ENCODE results near the gene PUS7L. TPM values are rescaled to one million over a fixed set of nuclear protein-coding genes. Genes with fewer than 3 reads are reported as not detected.

PUS7L gene
- total RNA-seq, 1 experiment from 2014 or later, result 11.4 TPM

DNA sequence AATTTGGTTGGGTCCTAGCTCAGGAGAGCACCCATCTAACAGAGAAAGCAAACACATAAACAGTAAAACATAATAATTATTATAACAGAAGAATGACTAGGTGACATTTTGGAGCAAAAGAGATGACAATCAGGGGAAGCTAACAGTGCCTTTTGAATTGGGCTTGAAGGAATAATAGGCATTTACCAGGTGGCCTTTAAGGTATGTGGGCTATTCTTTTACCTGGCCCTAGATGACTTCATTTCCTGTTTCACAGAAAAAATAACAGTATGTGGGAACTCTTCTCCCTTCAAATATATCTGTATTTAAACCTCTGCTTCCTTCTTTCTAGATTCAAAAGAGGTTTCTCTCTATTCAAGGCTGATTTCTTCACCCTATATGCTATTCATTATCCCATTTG lies 4.0 kb upstream of the PUS7L start:
- Histone ChIP-seq H3K27me3 (ENCODE audit: control insufficient read depth, insufficient read depth, low read length) (no peaks in the 10 kb centered on the region), H3K27ac (ENCODE audit: low read length) (no peak overlapping the region), H3K4me1 (ENCODE audit: control insufficient read depth, insufficient read depth, low read length) (peaks cover 8% of the 10 kb centered on the region), H3K9me3 (ENCODE audit: control insufficient read depth, insufficient read depth, low read depth, low read length) (no peaks in the 10 kb centered on the region), H3K4me3 (ENCODE audit: low read depth in 2 of 2, low read length in 2 of 2) (no peak overlapping the region), H3K36me3 (ENCODE audit: control insufficient read depth, insufficient read depth, low read length) (no peaks in the 10 kb centered on the region)
- ATAC-seq (no peak), DNase-seq (ENCODE audit: low read depth, low spot score) (no peak)
- no peak for TF ChIP-seq SIN3A (IDR thresholded peaks at IDR 0.05; ENCODE audit: borderline replicate concordance, insufficient read depth, low read depth, low read length)
- TF ChIP-seq TCF7L2 (IDR thresholded peaks at IDR 0.05; ENCODE audit: low read depth, low read length), result no peak
- no peak for TF ChIP-seq CTCF (IDR thresholded peaks at IDR 0.05)
- no peak for TF ChIP-seq REST (IDR thresholded peaks at IDR 0.05; ENCODE audit: insufficient read depth in 1 of 2, low read depth in 2 of 2, low read length in 1 of 2)
- no peak for TF ChIP-seq POLR2AphosphoS5 (IDR thresholded peaks at IDR 0.05; ENCODE audit: low read depth, low read length)
- intact Hi-C loops (cut with micrococcal nuclease; ENCODE audit: unreplicated experiment), result no loop called here
- POLR2A ChIA-PET, result no interaction called here
- no TSS peak for BruUV-seq (replicated peaks)
- in situ Hi-C loops (cut with HindIII; ENCODE audit: low pct_unique_long_range_greater_than_20kb, low sequenced_read_pairs), result loop anchor here (10.0 kb wide), 1 partner anchor 122 kb away; no protein-coding TSS in a partner anchor
- CTCF ChIA-PET, result no interaction called here

- no peak overlapping the region for H3K4me3 ChIP-seq (ENCODE audit: low read depth in 2 of 2, low read length in 2 of 2)
- POLR2A ChIA-PET, result no interaction called here
- CTCF ChIA-PET, result interaction anchor here (0.7 kb wide), 1 partner anchor 112 kb away, joined by 5 read pairs; no protein-coding TSS in a partner anchor
- H3K4me1 ChIP-seq (ENCODE audit: control insufficient read depth, insufficient read depth, low read length), result peaks cover 10% of the 10 kb centered on the region
- no peak overlapping the region for H3K27ac ChIP-seq (ENCODE audit: low read length)
- no peaks in the 10 kb centered on the region for H3K9me3 ChIP-seq (ENCODE audit: control insufficient read depth, insufficient read depth, low read depth, low read length)
- TF ChIP-seq CTCF (IDR thresholded peaks at IDR 0.05) (no peak), TCF7L2 (IDR thresholded peaks at IDR 0.05; ENCODE audit: low read depth, low read length) (no peak), REST (IDR thresholded peaks at IDR 0.05; ENCODE audit: insufficient read depth in 1 of 2, low read depth in 2 of 2, low read length in 1 of 2) (no peak)
- intact Hi-C loops (cut with micrococcal nuclease; ENCODE audit: unreplicated experiment) (no loop called here), in situ Hi-C loops (cut with HindIII; ENCODE audit: low pct_unique_long_range_greater_than_20kb, low sequenced_read_pairs) (loop anchor here (10.0 kb wide), 1 partner anchor 123 kb away; no protein-coding TSS in a partner anchor)
- DNase-seq (ENCODE audit: low read depth, low spot score), result no peak
- ATAC-seq, result no peak
- no peaks in the 10 kb centered on the region for H3K36me3 ChIP-seq (ENCODE audit: control insufficient read depth, insufficient read depth, low read length)
- no TSS peak for BruUV-seq (replicated peaks)
- no peaks in the 10 kb centered on the region for H3K27me3 ChIP-seq (ENCODE audit: control insufficient read depth, insufficient read depth, low read length)
These were observed 2.9 kb upstream of the PUS7L start for GRCh38 chr12:43761500-43761899.

Measured in Panc1 (cell line).